ENCODE results near the gene SLC35G2. TPM values are rescaled to one million over a fixed set of nuclear protein-coding genes. Genes with fewer than 3 reads are reported as not detected.
A peak's percentile ranks its signal among the peaks of the same experiment; 100 is the strongest.

The SLC35G2 gene
- total RNA-seq, 4 donors from 2014 or later: 1.9 to 2.8 (median 2.7) TPM; not detected in 1

DNA sequence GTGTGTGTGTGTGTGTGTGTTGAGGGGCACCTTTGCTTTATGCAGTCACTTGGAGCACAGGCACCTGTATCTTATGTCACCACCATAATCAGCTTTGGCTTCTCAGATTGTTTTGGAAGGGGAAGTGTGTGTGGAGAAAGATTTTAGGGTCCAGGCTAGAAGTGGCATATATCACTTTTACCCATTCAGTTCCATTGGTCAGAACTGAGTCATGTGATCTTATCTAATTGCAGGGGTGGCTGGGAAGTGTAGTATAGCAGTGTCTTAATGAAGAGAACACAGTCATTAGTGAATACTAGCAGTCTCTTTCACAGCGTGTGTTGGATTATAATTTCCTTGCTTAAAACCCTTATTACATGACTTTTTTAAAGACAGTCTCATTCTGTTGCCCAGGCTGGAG lies 63.6 kb downstream of the SLC35G2 start:
- Histone ChIP-seq H3K27me3 (no peaks in the 10 kb centered on the region), H3K4me1 (no peaks in the 10 kb centered on the region), H3K27ac (no peak overlapping the region), H3K4me3 (no peak overlapping the region), H3K9me3 (no peaks in the 10 kb centered on the region), H3K36me3 (no peaks in the 10 kb centered on the region)
- DNase-seq: no peak
- TF ChIP-seq, protein P1, sequence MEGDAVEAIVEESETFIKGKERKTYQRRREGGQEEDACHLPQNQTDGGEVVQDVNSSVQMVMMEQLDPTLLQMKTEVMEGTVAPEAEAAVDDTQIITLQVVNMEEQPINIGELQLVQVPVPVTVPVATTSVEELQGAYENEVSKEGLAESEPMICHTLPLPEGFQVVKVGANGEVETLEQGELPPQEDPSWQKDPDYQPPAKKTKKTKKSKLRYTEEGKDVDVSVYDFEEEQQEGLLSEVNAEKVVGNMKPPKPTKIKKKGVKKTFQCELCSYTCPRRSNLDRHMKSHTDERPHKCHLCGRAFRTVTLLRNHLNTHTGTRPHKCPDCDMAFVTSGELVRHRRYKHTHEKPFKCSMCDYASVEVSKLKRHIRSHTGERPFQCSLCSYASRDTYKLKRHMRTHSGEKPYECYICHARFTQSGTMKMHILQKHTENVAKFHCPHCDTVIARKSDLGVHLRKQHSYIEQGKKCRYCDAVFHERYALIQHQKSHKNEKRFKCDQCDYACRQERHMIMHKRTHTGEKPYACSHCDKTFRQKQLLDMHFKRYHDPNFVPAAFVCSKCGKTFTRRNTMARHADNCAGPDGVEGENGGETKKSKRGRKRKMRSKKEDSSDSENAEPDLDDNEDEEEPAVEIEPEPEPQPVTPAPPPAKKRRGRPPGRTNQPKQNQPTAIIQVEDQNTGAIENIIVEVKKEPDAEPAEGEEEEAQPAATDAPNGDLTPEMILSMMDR (IDR thresholded peaks at IDR 0.05): no peak
- TF ChIP-seq POLR2A (IDR thresholded peaks at IDR 0.05): no peak

DNA sequence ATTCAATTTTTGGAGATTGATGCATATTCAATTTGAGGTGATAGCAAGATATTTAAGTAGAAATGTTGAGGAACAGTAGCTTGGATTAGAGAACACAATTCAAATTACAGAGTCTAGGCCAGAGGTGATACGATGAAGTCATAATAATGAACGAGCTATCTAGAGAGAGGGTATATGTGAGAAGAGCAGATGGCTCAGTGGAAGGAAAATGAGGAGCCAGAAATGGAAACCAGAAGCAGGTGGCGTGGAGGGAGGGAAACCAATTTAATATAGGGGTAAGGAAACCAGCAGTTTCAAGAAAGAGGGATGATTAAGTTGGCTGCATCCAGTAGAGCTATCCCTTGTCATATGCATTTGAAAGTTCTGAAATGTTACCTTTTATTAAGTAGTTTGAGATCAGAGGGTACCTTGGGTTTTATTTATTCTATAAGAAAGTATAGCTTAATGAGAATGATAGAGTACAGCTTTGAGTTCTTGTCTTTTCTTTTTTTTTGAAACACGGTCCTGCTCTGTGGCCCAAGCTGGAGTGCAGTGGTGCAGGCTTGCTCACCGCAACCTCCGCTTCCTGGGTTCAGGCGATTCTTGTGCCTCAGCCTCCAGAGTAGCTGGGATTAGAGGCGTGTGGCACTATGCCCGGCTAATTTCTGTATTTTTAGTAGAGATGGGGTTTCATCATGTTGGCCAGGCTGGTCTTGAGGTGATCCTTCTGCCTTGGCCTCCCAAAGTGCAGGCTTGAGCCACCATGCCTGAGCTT lies 65.2 kb downstream of the SLC35G2 start:
- no peaks in the 10 kb centered on the region for H3K9me3 ChIP-seq
- no peaks in the 10 kb centered on the region for H3K36me3 ChIP-seq
- H3K4me1 ChIP-seq: no peaks in the 10 kb centered on the region
- DNase-seq: no peak
- no peak overlapping the region for H3K4me3 ChIP-seq
- no peak for TF ChIP-seq POLR2A (IDR thresholded peaks at IDR 0.05)
- TF ChIP-seq, protein P1 (IDR thresholded peaks at IDR 0.05): no peak
- no peaks in the 10 kb centered on the region for H3K27me3 ChIP-seq
- H3K27ac ChIP-seq: no peak overlapping the region

- H3K27ac ChIP-seq: peak overlapping the region in 3 of 4 donors; percentile 18 to 39 (median 28)
- no peak for DNase-seq
These were observed 66.7 kb downstream of the SLC35G2 start for GRCh38 chr3:136885357-136886213.

DNA sequence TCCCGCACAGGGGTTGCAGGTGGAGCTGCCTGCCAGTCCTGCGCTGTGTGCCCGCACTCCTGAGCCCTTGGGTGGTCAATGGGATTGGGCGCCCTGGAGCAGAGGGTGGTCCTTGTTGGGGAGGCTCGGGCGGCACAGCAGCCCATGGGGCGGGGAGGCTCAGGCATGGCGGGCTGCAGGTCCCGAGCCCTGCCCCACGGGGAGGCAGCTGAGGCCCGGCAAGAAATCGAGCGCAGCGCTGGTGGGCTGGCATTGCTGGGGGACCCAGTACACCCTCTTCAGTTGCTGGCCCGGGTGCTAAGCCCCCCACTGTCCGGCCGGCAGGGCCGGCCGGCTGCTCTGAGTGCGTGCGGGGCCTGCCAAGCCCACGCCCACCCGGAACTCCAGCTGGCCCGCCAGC lies 71.0 kb downstream of the SLC35G2 start:
- Histone ChIP-seq H3K27me3 (no peaks in the 10 kb centered on the region), H3K36me3 (no peaks in the 10 kb centered on the region), H3K9me3 (peaks cover 0 to 4% (median 0%) of the 10 kb centered on the region in 4 donors), H3K4me1 (peaks cover 0 to 8% (median 4%) of the 10 kb centered on the region in 4 donors), H3K27ac (no peak overlapping the region), H3K4me3 (no peak overlapping the region)
- TF ChIP-seq POLR2A (IDR thresholded peaks at IDR 0.05): no peak
- TF ChIP-seq, protein P1 (IDR thresholded peaks at IDR 0.05): no peak
- no peak for DNase-seq

More at GRCh38 chr3:136885357-136886213, 66.7 kb downstream of the SLC35G2 start:
- Histone ChIP-seq H3K4me1 (no peaks in the 10 kb centered on the region), H3K36me3 (no peaks in the 10 kb centered on the region), H3K27me3 (no peaks in the 10 kb centered on the region), H3K4me3 (no peak overlapping the region), H3K9me3 (no peaks in the 10 kb centered on the region)
- no peak for TF ChIP-seq POLR2A (IDR thresholded peaks at IDR 0.05)
- TF ChIP-seq, protein P1 (IDR thresholded peaks at IDR 0.05): no peak

DNA sequence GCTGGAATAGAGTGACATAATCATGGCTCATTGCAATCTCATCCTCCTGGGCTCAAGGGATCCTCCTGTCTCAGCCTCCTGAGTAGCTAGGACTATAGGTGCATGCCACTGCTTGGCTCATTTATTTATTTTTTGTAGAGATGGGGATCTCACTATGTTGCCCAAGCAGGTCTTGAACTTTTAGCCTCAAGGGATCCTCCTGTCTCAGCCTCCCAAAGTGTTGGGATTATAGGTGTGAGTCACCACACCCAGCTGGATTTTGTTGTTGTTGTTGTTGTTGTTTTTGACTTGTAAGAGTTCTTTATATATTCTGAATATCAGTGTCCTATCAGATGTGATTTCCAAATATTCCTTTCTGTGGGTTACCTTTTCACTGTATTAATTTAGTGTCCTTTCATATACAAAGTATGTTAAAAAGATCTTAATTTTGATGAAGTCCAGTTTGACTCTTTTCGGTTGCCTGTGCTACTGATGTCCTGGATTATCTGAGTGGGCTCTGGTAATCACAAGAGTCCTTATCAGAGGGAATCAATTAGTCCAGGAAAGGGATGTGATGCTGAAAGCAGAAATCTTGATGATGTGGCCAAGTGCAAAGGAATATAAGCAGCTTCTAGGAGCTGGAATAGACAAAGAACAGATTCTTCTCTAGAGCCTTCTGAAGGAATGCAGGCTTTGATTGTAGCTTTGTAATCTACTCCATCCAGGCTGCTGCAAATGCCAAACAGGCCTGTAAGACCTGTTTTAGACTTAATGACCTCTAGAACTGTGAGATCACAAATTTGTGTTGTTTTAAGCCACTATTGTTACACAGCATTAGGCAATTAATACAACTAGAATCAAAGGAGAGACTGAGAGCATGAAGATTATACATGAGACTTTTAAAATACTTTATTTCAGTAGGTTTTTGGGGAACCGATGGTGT lies 73.3 kb downstream of the SLC35G2 start:
- Histone ChIP-seq H3K4me3 (no peak overlapping the region), H3K36me3 (no peaks in the 10 kb centered on the region), H3K9me3 (peaks cover 0 to 4% (median 0%) of the 10 kb centered on the region in 4 donors), H3K27me3 (no peaks in the 10 kb centered on the region), H3K4me1 (peaks cover 0 to 8% (median 4%) of the 10 kb centered on the region in 4 donors), H3K27ac (no peak overlapping the region)
- DNase-seq: no peak
- no peak for TF ChIP-seq POLR2A (IDR thresholded peaks at IDR 0.05)

All from Peyer's patch (tissue), 4 donors.